GM19023 (cell line): Measurements from ENCODE around the gene AGBL5.
A peak's percentile ranks its signal among the peaks of the same experiment; 100 is the strongest.

Experiments
- ATAC-seq: cut with Tn5 transposase; IDR thresholded peaks from one replicate; pipeline ENCODE4 v1.9.1; 2021; ENCODE audit warnings: mild to moderate bottlenecking, moderate library complexity; ENCODE audit not compliant: unreplicated experiment

AGBL5 gene

DNA sequence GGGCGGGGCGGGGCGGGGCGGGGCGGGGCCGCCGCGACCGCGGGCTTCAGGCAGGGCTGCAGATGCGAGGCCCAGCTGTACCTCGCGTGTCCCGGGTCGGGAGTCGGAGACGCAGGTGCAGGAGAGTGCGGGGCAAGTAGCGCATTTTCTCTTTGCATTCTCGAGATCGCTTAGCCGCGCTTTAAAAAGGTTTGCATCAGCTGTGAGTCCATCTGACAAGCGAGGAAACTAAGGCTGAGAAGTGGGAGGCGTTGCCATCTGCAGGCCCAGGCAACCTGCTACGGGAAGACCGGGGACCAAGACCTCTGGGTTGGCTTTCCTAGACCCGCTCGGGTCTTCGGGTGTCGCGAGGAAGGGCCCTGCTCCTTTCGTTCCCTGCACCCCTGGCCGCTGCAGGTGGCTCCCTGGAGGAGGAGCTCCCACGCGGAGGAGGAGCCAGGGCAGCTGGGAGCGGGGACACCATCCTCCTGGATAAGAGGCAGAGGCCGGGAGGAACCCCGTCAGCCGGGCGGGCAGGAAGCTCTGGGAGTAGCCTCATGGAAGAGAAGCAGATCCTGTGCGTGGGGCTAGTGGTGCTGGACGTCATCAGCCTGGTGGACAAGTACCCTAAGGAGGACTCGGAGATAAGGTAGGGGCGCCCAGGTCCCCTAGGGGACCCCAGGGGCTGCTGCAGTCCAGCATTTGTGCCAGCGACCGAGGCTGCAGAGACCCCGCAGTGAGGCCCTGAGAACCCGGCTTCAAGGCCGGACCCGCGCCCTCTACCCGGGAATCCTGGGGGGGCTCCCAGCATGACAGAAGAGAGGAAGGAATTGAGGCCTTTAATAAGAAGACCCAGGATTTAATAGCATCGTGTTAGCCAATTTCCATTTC lies 35.5 kb downstream of the AGBL5 start, which contains the start of gene KHK:
Gene KHK, plus strand, starts transcription at position 49 of the 870 bp plus-strand sequence. Its CDS starts 488 bp downstream, at position 537.
- ATAC-seq: peak; percentile 12

GRCh38 chr2:27087823-27088410 lies 36.4 kb downstream of the AGBL5 start:
- ATAC-seq: no peak

- ATAC-seq: no peak
Measured at GRCh38 chr2:27088634-27089033, 37.2 kb downstream of the AGBL5 start.

- no peak for ATAC-seq
Measured at GRCh38 chr2:27089111-27089954, 37.9 kb downstream of the AGBL5 start.

DNA sequence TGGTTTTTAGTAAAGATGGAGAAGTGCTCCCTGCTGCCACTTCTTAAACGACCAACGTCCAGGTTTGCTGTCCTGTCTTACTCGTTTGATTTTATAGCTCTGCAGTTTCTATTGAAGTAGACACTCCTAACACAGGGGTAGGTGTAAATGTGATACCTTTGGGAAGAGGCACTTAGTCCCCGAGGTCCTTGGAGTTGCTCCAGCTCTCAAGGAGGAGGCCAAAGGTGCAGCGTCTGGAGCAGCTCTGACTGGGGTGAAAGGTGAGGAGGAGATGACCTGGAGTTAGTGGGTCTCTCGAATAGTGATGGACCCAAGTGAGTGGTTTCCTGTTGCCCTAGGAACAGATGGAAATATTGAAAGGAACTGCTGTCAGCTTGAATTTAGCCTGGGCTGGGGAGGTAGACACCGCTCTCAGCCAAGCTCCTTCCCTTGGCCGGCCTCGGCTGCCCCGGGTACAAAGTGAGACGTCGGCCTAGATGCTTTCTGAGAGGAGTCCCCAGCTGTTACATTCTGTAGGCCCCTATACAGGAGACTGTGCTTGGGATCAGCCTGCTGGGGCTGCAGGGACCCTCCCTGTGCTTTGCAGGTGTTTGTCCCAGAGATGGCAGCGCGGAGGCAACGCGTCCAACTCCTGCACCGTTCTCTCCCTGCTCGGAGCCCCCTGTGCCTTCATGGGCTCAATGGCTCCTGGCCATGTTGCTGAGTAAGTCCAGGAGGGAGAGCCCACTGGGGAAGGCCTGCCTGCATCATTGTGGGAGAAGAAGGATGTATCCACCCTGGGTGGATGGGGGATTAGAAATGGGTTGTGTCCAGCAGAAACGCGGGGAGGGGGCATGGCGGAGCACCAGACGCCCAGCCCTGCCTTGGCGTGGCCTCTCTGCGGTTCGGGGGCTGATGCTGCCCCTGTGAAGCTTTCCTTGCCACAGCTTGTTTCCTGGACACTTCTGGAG lies 40.6 kb downstream of the AGBL5 start:
- no peak for ATAC-seq

GRCh38 chr2:27092696-27093429 lies 41.4 kb downstream of the AGBL5 start:
- ATAC-seq: no peak

GRCh38 chr2:27093430-27094352 lies 42.2 kb downstream of the AGBL5 start:
- no peak for ATAC-seq

GRCh38 chr2:27094353-27094984 lies 43.0 kb downstream of the AGBL5 start:
- ATAC-seq: no peak

- ATAC-seq: no peak
Measured at GRCh38 chr2:27095427-27095744, 43.9 kb downstream of the AGBL5 start.

DNA sequence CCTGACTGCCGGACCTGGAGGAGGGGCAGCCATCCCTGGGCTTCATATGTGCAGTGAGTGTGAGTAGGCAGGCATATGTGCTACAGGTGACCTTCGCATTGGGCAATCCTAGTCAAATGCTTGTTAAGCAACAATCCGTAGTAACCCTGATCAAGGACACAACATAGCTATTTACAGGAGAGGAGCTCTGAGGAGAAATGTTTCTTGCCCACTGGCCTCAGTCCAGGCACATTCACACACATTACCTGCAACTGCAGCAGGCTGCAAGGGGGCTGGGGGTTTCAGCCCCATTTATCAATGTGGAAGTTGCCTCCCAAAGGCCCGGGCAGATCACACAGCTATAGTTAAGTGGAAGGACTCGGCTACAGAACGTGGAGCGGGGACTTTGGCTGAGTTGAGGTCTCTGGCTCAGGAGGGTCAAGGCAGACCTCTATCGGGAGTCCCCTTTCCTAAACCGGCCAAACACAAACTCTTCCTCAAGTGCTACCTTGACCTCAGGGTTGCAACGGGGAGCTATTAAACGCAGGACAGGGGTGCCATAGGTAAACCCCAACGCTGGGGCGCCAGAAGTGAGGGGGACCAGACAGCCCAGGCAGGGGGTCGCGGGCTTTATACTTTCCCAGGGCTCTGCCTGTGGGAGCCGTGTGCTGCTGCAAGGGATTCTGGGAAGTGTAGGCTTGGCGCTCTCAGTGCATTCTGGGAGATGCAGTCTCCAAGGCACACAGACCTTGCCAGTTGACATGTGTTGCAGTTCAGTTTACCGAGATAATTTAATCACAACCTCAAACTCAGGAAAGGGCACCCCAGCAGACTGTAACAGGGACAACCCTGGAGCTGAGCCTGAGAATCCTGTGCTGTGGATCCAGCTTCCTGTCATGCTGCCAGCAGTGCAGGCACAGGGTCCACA lies 44.5 kb downstream of the AGBL5 start:
- ATAC-seq: peak; percentile 58

- ATAC-seq: no peak
Measured at GRCh38 chr2:27096748-27097297, 45.4 kb downstream of the AGBL5 start.

GRCh38 chr2:27097341-27097740 lies 45.9 kb downstream of the AGBL5 start:
- no peak for ATAC-seq

GRCh38 chr2:27099334-27099955 lies 48.0 kb downstream of the AGBL5 start:
- ATAC-seq: no peak

GRCh38 chr2:27100036-27100435 lies 48.6 kb downstream of the AGBL5 start:
- no peak for ATAC-seq

DNA sequence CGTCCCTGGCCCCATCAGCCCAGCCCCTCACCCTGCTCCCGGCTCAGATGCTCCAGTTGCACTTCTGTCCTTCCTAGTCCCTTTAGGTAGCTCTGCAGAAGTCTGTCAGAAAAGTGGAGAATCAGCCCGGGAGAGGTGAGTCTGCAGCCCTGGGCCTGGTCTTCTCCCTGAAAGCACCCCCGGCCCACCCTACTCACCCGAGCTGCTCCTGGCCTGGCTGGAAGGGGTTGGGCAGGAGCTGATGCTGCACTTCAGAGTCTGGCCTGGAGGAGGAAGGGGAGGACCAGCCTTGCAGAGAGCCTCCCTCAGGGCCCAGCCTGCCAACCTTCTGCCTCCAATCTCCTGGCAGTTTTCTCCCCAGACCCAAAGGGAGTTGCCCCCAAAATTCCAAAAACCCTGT lies 50.9 kb downstream of the AGBL5 start:
- no peak for ATAC-seq

DNA sequence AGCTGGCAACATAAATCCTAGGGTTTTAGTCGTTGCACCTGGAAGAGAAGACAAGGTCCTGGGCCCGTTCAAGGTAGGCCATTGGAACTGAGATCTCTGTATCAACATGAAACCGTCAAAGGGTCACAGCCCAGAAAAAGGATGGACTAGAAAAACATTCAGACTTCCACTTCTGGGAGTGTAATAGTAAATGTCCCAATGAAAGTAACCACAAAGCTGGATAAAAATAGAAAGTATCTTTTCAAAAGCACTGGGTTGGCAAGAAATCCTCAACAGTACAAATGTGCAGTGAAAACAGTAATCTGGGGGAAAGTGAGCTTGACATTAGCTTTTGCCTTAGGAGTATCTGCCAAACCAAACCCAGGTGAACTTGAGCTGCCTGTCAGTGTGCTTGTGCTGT lies 54.5 kb downstream of the AGBL5 start:
- ATAC-seq: no peak
